GM19328 (cell line): Measurements from ENCODE around the gene ADGRF5.

Experiments used
- ATAC-seq: cut with Tn5 transposase; IDR thresholded peaks from one replicate; pipeline ENCODE4 v1.9.1; 2021; ENCODE audit warnings: mild to moderate bottlenecking, moderate library complexity; ENCODE audit not compliant: unreplicated experiment

Gene ADGRF5

GRCh38 chr6:46828939-46829338 is 92.8 kb downstream of the ADGRF5 start:
- no peak for ATAC-seq

DNA sequence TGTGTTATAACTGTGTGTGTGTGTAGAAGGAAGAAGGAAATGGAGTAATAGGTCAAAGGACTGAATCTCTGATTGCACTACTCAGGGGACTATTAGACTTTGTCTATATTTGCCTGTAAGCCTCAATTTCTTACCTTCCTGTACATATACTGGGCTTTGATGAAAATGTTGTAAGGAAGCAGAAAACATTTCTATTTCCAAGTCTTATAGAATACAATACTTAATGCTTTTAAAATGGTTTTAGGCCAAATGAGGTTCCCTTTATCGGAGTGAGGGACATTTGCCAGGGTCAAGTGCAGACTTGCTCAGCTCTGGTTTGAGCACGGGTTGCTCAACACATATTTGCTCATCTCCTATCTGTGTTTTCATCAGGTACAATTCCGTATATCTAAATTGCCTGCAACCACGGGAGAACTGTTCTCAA is 100.3 kb downstream of the ADGRF5 start:
- ATAC-seq = no peak

- no peak for ATAC-seq
Measured at GRCh38 chr6:46819561-46819960, 102.2 kb downstream of the ADGRF5 start.

DNA sequence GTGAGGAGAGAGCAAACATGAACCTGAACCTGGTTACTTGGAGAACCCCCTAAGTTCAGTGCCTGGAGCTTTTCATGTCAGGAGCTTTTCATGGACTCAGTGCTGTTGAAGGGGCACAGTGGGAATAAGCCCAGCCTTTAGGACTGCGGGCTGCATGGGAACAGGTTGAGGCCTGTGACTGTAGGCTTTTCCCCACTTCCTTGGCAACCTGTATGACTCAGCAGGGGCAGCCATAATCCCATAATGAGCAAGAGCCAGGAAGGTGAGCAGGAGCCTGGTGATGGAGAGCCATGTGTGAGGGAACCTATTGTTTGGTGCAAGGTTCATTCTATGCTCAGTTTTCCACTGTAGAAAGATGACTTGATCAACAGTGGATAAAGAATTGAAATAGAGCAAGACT is 105.1 kb downstream of the ADGRF5 start:
- ATAC-seq = no peak

DNA sequence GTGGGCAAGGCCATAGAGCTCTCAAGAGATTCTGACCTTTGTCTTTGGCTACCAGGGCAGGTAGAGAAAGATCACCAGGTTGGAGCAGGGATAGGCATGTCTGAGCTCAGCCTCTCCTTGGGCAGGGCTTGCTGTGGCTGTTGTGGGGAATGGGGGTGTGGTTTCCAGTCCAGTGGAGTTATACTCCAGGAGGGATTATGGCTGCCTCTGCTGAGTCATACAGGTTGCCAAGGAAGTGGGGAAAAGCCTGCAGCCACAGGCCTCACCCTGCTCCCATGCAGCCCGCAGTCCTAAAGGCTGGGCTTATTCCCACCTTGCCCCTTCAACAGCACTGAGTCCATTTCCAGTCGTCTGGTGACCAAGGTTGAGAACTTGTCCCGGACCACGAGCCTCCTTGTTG is 106.6 kb downstream of the ADGRF5 start:
- ATAC-seq = no peak

- ATAC-seq = no peak
Measured at GRCh38 chr6:46808806-46809205, 112.9 kb downstream of the ADGRF5 start.
